HG03108 (cell line): Measurements from ENCODE around the gene ATXN7L1.
"Not testable (repeated sequence)": the region's sequence is repeated elsewhere in the genome, so short reads cannot be mapped to it uniquely, and the experiment has no call there.

Experiments used
- ATAC-seq: cut with Tn5 transposase; IDR thresholded peaks from one replicate; pipeline ENCODE4 v1.9.1; 2021; ENCODE audit warnings: moderate library complexity; ENCODE audit not compliant: unreplicated experiment

The ATXN7L1 gene

DNA sequence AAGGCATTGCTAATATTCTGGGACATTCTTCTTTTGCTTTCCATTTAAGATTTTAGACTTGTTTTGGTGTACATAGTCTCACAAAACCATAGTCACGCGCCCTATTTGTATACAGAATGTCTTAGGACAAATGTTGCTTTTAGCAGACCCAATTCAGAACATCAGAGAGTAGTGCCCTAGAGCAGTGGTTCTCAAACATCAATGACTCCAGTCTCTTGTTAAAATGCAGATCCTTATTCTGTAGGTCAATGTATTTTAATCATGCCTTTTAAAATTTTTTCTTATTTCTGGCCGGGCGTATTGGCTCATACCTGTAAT, 167.7 kb downstream of the ATXN7L1 start:
- no peak for ATAC-seq

DNA sequence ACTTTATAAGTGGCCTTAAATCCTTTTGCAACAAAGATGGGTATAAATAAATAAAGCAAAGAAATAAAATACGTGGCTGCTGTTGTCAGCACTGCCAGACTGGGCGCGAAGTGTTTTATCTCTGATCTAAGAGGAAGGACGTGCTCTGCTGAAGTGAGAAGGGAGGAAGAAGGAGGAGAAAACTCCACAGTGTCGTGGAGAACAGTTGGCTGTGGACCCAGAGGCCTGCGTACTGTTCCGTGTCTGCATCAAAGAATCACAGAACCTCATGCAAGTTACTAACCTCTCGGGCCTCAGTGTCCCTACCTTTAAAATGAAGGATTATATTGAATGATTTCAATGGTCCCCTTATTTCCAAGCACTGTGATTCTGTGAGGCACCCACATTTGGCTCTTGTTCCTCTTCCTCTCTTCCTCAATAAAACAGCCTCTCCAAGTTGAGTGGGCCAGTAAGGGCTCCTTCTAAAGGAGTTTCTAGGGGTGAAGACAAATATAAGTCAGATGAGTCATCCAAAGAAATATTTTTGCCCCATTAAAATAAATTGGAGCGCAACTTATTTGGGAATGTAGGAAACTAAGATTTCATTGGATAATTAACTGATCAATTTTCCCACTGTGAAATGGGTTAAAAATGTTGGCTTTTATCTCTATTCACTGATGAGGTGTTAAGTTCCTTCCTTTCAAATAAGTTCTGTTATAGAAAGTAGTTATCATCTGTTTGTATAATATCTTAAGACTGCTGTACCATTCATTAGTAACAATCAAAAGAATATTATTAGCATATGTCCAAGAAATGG, 168.2 kb downstream of the ATXN7L1 start:
- ATAC-seq = no peak

DNA sequence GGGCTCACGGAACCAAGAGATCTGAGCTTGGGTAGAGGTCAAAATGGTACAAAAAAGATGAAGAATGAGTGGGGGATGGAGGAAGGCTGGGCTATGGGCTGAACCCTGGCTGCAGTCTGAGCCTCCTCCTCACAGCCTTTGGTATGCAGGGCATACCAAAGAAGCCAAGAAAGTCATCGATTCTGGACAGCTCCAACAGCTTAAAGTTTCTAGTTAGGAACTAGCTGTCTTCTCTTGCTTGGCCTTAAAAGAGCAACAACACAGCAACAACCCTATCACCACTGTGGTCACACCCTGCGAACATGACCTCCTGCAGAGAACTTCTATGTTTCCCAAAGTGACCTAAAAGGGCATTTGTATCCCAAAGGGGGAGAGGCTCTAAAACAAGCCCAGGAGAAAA, 169.0 kb downstream of the ATXN7L1 start:
- no peak for ATAC-seq

DNA sequence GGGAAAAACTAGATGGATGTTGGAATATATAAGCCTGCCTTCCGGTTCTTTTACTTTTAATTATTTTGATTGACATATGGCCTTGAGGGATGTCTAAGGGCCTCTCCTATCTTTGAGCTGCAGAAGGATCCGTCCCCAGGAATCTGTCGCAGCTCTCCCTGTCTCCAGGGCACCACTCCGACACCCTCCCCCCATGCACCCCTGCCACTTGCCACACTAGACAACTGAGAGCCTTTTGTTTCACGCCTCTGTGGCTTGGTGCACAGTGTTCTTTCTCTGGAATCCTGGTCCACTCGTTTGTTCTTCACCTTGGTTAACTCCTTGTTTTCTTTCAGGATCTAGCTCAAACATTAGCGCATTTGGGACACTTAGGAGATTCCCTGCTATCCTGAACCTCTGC, 171.0 kb downstream of the ATXN7L1 start:
- ATAC-seq = no peak

DNA sequence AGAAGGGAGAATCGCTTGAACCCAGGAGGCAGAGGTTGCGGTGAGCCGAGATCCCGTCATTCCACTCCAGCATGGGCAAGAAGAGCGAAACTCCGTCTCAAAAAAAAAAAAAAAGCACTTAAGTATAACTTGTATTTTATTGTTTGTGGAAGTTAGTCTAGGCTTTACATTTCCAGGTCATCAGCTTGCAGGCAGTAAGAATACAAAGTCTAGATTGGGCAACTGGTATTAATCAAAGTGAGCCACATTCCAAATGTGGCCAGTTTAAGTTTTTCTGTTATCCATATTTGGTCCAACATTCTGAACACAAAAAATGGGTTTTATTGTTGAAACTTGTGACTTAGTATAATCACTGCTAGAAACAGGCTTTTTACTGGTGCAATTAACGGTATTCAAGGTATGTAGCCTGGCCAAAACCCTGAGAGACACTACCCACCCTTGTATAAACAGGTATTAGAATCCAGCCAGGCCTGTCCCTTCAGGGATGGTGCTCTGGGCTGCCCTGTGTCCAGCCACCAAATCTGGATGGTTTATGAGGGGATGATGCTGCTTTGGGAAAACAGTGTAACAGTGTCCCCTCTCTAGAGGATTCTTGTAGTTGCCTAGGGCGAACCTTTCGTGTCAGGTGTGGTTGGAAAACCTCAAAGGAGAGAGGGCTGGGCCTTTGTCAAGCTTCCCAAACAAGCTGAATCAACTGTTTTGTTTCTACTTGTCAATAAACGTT, 173.0 kb downstream of the ATXN7L1 start:
- ATAC-seq = no peak

DNA sequence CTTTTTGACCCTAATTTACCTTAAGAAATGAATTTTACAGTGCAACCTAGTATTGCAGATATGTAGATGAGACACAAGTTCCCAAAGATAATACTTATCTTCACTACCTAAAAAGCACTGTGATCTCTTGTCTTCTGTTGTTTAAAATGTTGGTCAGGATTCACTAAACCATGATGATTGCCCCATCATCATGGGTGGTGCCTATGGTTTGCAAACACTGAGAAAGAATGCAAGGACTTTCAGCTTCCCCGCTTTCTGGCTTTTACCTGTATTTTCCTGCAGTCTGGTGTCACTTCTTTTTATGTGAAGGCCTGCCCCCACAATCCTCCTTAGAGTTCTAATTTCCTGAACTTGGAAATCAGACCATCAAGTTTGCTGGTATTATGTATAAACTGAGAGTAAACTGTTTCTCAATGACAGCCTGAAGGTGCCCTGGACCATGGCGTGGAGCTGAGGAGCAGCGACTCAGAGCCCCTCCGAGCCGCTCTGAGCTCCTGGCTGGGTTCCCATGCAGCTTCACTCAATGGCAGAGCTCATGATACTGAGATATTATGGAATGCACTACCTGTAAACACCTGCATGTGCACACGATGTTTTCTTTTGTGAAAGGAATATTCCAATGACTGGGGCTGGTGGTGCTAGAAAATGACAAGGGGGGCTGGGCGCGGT, 176.7 kb downstream of the ATXN7L1 start:
- no peak for ATAC-seq

DNA sequence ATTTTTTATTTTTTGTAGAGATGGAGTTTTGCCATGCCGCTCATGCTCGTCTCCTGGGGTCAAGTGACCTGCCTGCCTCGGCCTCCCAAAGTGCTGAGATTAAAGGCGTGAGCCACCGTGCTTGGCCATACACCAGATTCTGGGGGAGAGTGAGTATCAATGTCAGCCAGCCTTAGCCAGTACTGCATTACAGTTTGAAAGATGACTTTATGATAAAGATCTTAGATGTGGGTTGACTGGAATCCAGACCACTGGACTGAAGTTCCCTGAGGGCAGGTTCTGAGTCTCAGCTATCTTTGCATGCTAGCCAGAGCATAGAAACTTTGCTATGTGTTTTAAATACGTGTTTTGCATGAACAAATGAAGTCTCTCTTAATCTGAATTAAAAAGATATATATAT, 177.9 kb downstream of the ATXN7L1 start:
- ATAC-seq = no peak

DNA sequence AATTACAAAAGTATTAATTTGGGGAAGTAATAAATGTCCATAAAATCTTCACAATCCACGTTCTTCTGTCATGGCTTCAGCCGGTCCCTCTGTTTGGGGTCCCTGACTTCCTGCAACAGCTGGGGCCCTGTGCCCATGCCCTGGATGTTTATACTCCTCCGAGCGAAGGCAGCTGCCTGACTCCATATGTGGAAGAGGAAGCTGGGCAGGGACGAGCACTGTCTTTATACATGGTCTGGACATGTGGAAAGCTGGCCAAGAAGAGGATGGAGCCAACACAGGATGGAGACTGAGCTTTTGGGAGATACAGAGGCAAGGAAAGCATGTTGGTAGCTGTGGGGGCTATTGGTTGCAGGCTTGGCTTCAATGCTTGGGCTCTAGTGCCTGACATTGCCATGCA, 178.6 kb downstream of the ATXN7L1 start:
- no peak for ATAC-seq

DNA sequence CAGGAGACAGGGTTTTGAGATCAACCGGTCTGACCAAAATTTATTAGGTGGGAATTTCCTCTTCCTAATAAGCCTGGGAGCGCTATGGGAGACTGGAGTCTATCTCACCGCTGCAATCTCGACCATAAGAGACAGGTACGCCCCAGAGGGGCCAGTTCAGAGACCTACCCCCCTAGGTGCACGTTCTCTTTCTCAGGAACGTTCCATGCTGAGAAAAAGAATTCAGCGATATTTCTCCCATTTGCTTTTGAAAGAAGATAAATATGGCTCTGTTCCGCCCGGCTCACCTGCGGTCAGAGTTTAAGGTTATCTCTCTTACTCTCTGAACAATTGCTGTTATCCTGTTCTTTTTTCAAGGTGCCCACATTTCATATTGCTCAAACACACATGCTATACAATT, 179.2 kb downstream of the ATXN7L1 start:
- ATAC-seq = not testable (repeated sequence)

DNA sequence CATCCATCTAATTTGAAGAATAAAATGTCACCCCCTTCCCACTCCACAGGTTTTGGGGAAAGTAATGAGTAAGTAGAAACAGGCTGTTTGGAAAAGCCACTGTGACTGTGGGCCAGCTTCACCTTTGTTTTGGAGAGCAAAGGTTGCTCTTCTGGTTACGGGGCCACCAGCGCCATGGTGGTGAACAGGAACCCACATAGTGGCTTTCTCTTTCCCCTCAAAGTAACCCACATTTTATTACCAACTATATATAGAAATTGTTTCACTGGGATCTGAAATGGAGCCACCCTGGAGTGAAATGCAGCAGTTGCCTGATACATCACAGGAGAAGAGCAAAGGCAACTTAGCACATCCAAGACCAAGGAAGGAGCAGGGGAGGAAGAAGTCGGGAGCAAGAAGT, 182.8 kb downstream of the ATXN7L1 start:
- no peak for ATAC-seq

DNA sequence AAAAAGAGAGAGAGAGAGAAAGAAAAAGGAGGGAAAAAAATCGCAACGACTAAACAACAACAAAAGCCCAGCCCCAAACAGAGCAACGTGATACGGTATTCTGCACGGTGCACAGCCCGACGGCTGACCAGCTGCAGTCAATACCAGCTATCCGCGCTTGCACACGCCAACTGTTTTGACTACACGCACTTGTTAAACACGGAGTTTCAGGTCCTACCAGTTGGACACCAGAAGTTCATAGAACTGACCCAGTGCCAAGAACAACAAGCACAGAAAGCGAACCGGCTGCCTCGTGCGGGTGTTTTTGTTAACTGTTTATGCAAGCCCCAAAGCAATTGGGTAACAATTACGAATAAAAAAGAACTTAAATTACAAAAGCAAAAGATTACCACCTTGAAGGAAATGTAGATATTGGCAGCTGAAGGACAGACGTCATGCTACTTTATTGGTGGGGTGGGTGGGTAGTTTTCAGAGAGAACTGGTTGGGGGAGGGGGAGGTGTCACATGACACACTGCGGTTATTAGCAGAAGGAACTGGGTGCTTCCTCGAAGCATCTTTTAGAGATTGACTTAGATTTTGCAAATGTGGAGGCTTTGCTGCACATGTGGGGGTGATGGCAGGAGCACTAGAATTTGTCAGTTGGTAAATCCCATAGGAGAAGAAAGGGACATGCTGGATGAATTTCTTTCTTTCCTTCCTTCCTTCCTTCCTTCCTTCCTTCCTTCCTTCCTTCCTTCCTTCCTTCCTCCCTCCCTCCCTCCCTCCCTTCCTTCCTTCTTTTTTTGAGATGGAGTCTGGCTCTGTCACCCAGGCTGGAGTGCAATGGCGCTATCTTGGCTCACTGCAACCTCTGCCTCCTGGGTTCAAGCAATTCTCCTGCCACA, 184.5 kb downstream of the ATXN7L1 start:
- no peak for ATAC-seq

DNA sequence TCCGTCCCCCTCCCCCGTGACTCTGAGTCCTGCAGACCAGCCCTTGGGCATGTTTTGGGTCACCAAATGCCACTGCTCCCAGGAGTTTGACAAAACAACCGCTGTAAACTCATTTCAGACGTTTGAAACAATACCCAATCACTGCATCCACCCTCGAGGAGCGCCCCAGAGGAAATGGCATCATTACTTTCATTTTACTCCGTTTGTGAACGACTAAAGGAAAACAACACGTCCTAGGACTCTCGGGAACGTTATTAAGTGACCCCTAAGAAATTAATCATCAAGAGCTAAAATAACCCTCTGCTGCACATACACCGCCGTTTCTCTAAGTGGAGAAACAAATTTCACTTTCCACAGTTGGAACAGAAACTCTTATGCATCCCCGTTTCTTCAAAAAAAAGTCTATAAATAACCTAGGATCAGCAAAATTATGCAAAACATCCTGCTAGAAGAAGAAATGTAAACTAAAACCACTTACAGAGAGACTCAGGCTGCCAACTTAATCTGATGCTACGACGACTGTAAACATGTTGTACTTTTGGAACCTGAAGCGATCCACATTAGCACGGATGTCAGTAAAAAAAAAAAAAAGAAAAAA, 185.2 kb downstream of the ATXN7L1 start:
- ATAC-seq = no peak

DNA sequence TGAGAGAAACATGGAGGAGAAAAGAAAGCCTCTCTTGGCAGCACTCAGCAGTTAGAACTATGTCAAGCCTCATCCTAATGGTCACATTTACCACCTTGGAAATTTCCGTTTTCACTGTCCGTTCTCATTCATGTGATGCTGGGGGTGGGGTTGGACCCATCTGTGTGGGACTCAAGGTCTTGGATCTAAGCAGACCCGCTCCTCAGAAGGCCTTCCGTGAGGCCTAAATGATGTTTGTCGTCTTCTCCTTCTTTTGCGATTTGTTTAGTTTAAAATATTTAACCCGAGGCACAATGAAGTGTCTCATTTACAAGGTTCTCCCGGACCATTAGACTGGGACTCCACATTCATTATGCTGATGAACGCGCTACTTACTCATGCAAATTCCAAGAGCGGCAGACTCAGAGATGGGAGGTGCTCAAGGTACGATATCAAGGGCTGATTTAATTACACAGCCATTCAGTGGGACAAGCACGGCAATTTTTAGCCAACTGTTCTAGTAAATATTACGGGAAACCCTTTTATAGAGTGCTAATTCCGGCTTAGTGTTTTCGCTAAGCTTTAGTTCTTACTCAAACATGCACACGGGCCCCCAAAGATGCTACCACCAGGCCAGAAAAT, 186.0 kb downstream of the ATXN7L1 start:
- ATAC-seq = no peak

DNA sequence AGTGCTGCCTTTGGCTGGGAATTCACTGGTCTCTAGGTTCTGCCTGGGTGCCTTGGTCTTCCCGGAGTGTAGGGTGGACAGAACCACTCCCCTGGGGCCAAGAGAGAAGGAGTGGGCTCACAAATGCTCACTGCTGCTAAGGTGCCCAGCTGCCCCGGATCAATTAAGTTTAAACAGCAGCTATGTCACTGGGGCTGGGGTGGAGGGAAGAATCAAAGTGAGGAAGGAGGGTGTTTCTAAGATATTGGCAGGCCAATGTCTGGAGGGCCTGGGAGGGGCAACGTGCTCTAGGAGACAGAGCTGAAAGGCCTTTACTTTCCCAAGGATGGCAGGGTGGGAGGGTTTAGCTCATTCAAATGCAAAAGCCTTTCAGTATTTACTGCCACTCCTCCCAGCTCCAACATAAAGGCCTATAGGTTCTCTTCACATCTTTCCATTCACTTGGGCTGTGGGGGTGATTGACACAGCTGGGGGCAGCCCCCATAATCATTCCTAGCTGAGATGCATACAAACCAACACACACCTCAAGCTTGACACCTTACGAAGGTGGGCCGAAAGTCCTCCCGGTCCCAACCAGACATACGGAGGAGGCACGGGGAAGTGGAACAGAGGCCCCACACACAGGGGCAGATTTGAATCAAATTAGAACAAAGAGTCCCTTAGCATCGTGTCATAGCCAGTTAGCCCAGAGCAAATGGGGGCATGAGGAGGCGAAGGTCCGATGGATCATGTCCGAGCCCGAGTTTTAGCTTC, 187.2 kb downstream of the ATXN7L1 start:
- no peak for ATAC-seq

DNA sequence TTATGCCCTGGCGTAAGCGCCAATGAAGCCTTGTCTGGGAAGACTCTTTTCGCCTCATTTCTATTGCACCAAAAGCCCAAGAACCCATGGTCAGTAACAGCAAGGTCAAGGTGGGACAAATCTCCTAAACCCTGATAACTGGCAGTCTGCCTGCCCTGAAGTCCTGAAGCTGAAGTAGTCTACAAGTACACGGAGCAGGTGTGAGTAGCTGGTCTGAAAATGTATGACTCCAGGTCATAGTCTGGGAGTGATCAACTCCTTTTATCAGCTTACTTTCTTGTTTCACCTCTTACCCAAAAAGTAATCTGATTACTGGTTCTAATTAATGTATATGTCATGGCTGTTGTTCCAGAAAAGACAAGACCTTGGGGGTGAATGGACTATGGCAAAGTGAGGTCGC, 187.8 kb downstream of the ATXN7L1 start:
- no peak for ATAC-seq

DNA sequence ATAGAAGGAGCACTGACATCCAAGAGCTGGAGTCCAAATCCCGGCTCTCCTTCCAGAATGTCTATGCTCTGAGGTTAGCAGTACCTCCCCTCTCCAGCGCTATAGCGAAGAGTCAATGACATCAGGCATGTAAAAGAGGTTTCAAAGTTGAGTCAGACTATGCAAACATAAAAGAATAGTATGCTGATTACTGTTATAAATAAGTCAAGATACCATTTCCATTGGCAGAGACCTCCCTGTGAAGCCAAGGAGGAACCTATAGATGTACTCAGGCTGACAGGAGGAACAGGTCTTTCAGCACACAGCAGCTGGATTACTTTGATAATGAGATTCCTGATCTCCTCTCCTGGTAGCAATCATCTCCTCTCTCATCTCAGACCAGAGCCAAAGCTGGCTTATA, 191.2 kb downstream of the ATXN7L1 start:
- no peak for ATAC-seq

DNA sequence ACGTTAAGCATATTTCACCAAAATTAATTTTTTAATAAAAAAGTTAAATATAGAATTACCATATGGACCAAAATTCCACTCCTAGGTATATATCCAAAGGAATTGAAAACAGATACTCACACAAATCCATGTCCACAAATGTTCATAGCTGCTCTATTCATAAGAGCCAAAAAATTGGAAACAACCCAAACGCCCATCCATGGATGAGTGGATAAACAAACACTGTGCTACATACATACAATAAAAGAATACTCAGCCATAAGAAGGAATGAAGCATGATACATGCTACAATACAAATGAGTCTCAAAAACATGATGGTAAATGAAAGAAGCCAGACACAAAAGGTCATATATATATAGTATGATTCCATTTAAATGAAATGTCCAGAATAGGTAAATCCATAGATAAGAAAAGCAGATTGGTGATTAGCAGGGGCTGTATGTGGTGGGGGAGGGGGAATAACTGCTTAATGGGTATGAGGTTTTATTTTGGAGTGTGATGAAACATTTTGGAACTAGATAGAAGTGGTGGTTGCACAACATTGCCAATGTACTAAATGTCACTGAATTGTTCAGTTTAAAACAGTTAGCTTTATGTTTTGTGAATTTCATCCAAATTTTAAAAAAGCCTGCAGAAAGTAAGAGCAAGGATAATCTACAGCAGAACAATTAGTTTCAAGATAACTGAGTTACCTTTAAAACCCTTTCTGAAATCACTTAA, 193.9 kb downstream of the ATXN7L1 start:
- no peak for ATAC-seq

DNA sequence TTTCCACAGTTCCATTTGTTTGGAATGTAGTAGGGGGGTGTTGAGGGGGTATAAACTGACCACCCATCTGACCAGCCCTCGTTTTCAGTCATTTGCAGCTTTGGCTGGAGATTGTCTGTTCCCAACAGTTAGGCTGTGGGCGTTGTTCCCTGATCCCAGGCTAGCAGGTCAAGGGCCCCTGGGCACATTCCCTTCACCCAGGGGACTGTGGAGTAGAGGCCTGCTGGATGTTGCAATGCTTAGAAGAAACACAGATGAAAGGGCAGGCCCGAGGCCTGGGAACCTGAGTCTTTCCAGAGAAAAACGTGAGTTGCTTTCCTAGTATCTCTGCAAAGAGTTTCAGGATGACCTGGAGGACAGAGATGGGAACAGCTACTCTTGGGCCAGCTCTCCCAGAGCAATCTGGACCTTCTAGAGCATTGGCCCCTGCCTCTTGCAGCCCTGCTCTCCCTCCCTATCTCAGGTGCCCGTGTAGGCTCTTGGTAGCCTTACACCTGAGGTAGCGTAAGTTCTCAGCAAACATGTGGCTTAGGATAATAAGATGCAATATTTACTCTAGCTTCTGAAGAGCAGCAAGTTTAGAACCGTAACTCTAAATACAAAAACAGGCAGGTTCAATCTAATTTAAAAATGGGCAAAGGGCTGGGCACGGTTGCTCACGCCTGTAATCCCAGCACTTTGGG, 195.8 kb downstream of the ATXN7L1 start:
- no peak for ATAC-seq
